Camera-type eye (tissue), 1 donor: Measurements from ENCODE around the gene CFAP157. TPM values are rescaled to one million over a fixed set of nuclear protein-coding genes. Genes with fewer than 3 reads are reported as not detected.

Experiments
- total RNA-seq: library from RNA; depleted of rRNA; stranded (reverse); fragments of >200 nt; gene quantifications from one replicate; pipeline ENCODE4 v1.2.3, GENCODE V29; 2014

Gene CFAP157
- not detected for total RNA-seq

DNA sequence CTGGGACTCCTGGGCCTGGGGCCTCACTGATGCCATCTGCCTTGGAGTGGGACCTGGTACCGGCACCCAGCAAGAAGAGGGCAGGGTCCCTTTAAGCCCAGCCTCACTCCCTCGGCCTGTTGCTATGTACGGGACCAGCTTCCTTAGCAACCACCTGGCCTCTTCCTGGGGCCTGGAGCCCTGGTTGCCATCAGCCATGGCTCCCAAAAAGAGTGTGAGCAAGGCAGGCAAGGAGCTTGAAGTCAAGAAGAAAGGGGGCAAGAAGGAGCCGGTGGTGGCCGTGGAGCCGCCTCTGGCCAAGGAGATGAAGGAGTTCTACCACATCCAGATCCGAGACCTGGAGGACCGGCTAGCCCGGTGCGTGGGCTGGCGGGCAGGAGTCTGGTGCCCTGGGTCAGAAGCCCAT, at the start of gene CFAP157:
Gene CFAP157 (plus strand): TSS at position 153 of the 406 bp plus-strand sequence. CDS start 44 bp downstream, at position 197.

DNA sequence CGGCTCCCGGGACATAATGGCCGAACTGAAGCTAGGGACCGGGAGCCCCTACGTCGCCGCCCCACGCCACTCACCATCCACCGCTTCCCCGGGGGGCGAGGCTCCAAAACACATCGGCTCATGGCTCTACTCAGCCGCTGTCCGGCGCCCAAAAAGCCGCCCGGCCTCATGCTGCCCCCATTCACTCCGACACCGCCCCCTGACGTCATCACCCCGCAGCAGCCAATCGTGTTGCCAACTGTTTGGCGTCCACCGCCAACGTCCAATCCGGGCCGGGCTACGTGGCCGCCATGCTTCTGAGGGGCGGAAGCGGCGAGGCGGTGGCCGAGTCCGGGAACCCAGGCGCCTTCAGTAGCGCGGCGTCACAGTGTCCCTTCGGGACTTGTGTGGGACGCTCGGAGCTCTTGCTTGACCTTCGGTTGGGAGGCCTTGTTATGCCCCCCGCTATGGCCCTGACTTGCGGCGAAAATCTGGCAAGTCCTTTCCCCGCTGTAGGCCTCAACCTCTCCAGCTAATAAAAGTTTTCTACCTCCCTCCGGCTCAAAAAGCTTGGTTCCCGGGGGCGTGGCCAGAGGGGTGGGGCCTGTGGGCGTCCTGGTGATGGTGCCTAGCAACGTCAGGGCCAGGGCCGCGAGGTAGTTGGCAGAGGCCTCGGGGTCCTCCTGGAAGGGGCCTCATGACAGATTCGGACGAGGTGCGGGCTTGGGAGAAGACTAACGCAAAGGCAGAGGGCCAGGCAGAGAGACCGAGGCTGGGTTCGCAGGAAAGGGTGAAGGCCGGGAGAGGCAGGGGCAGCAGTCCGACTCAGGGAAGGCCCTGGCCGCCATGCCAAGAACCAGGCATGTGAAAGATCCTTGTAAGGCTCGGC, 8.9 kb downstream of the CFAP157 start, which contains the start of the genes PTRH1 and TTC16:
Gene PTRH1 (minus strand): TSS at position 194 of the 868 bp plus-strand sequence. CDS start 24 bp downstream, at position 170.
Gene TTC16 (plus strand): TSS at position 610 of the 868 bp plus-strand sequence. CDS start 67 bp downstream, at position 677.

GRCh38 chr9:127734747-127735529, 28.1 kb downstream of the CFAP157 start, which contains the start of gene TOR2A:
TOR2A (minus strand) TSS chr9:127735294; CDS start chr9:127735270, 24 bp downstream.

Other genes starting within 250 kb of the CFAP157 start
- gene STXBP1, start 94.7 kb upstream of the CFAP157 start, total RNA-seq, result 237 TPM
- 13.5 TPM for gene PTRH1, start 8.7 kb downstream of the CFAP157 start, total RNA-seq
- not detected for gene TTC16, start 9.1 kb downstream of the CFAP157 start, total RNA-seq
- gene TOR2A, start 28.3 kb downstream of the CFAP157 start, total RNA-seq, result 11.1 TPM
- 10.7 TPM for gene SH2D3C, start 71.7 kb downstream of the CFAP157 start, total RNA-seq
- 60.2 TPM for gene CDK9, start 79.0 kb downstream of the CFAP157 start, total RNA-seq
- gene FPGS, start 95.9 kb downstream of the CFAP157 start, total RNA-seq, result 45.4 TPM
- 21.5 TPM for gene ENG, start 147.7 kb downstream of the CFAP157 start, total RNA-seq
- gene AK1, start 170.7 kb downstream of the CFAP157 start, total RNA-seq, result 38.4 TPM
- gene ST6GALNAC6, start 192.6 kb downstream of the CFAP157 start, total RNA-seq, result 22.2 TPM
- 12.4 TPM for gene ST6GALNAC4, start 210.1 kb downstream of the CFAP157 start, total RNA-seq
- gene PIP5KL1, start 223.8 kb downstream of the CFAP157 start, total RNA-seq, result 3.2 TPM
- gene DPM2, start 230.9 kb downstream of the CFAP157 start, total RNA-seq, result 13.2 TPM